GM23248 (cell line): Measurements from ENCODE around the gene SP3.

Source experiments
- EZH2 ChIP-seq: fragments of 200-600 bp; sonication (generic); IDR thresholded peaks from 2 replicates; pipeline ENCODE4 v1.6.1; 2018; ENCODE audit warnings: antibody characterized with exemption, mild to moderate bottlenecking; ENCODE audit not compliant: insufficient read depth, poor library complexity, severe bottlenecking
- EZH2phosphoT487 ChIP-seq: fragments of 200-600 bp; sonication (generic); IDR thresholded peaks from 2 replicates; pipeline ENCODE4 v1.6.1; 2018; ENCODE audit warnings: antibody characterized with exemption, moderate library complexity, mild to moderate bottlenecking, low read depth; ENCODE audit not compliant: insufficient read depth

DNA sequence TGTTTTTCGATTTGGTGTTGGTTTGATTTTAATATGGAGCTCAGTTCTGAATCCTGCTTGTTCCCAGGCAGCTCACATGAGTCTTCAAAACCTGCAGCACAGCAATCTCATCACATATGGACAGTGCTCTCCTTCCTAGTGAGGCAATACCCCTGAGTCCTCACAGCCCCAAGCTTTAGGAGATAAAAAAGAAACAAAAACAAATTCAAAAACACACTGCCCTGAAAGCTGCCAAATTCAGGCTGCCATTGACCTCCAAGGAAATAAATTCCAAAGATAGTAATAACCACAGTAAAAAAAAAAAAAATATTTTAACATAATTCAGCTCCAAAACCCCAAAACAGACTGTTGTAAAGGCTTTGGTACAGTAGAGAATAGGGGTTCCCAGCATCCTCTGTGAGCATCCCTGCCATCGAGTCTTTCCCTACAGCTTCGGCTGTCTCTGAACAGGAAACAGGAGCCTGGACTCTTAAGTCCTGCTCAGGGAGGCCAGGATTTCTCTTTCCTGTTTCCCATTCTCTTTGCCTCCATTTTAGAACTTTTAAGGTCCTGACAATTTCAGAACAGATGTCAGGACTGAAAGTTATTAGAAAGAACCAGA, 14.7 kb upstream of the SP3 start:
- no peak for TF ChIP-seq EZH2
- no peak for TF ChIP-seq EZH2phosphoT487
